Mammary epithelial cell (primary cell): Measurements from ENCODE around the gene GRID1.

Experiments used
- CTCF ChIP-seq, 2 donors: IDR thresholded peaks in 1 of 2; conservative IDR thresholded peaks in 1 of 2; 2 replicates each; pipeline ENCODE4 v1.5.1; 2011 to 2012; ENCODE audit warnings: inconsistent platforms in 2 of 2, low read length in 2 of 2, mild to moderate bottlenecking in 2 of 2, control low read depth in 1 of 2, low read depth in 1 of 2; ENCODE audit not compliant: insufficient read depth in 1 of 2; ENCODE audit errors: extremely low read depth in 1 of 2
- EZH2 ChIP-seq: IDR thresholded peaks from 2 replicates; pipeline ENCODE4 v1.6.1; 2012; ENCODE audit warnings: low read length, inconsistent platforms, borderline replicate concordance

- TF ChIP-seq CTCF (conservative IDR thresholded peaks at IDR 0.05 in 1 of 2, IDR thresholded peaks at IDR 0.05 in 1 of 2; ENCODE audit: extremely low read depth in 1 of 2, insufficient read depth in 1 of 2, low read depth in 1 of 2, low read length in 2 of 2) = no peak
- TF ChIP-seq EZH2 = no peak
Observed at GRCh38 chr10:86261470-86261869, 105.1 kb downstream of the GRID1 start.
